Activated naive CD8-positive, alpha-beta T cell treated with anti-CD3 and anti-CD28 coated beads, Interleukin-2, amount 50 U/mL, for 24 hours (primary cell): Measurements from ENCODE around the gene CA10.

Source experiments
- ATAC-seq: fragments of 150-1000 bp; cut with Tn5 transposase; one replicate; pipeline ENCODE4 v1.10.0; 2021
- DNase-seq: peaks from one replicate; pipeline ENCODE4 v3.0.0; 2021
- H3K27ac Mint-ChIP-seq: one replicate; pipeline ENCODE4 v1.8.0; 2021; ENCODE audit warnings: mild to moderate bottlenecking, mixed read lengths
- H3K27me3 Mint-ChIP-seq: one replicate; pipeline ENCODE4 v1.8.0; 2021; ENCODE audit warnings: mixed read lengths
- H3K36me3 Mint-ChIP-seq: one replicate; pipeline ENCODE4 v1.8.0; 2021; ENCODE audit warnings: low read depth, mixed read lengths
- H3K4me1 Mint-ChIP-seq: one replicate; pipeline ENCODE4 v1.8.0; 2021; ENCODE audit warnings: mixed read lengths
- H3K4me3 Mint-ChIP-seq: one replicate; pipeline ENCODE4 v1.8.0; 2021; ENCODE audit warnings: mild to moderate bottlenecking, moderate library complexity, mixed read lengths
- H3K9me3 Mint-ChIP-seq: one replicate; pipeline ENCODE4 v1.8.0; 2021; ENCODE audit warnings: mixed read lengths

Gene CA10

GRCh38 chr17:52124561-52124960 is 34.0 kb downstream of the CA10 start:
- H3K9me3 Mint-ChIP-seq = peaks cover 10% of the 10 kb centered on the region

GRCh38 chr17:52120465-52120864 is 38.0 kb downstream of the CA10 start:
- Mint-ChIP-seq H3K27ac (no peak overlapping the region), H3K4me3 (no peak overlapping the region), H3K9me3 (peaks cover 11% of the 10 kb centered on the region), H3K36me3 (no peaks in the 10 kb centered on the region), H3K4me1 (no peaks in the 10 kb centered on the region), H3K27me3 (peaks cover 2% of the 10 kb centered on the region)
- DNase-seq (no peak), ATAC-seq (no peak)

More at GRCh38 chr17:52124561-52124960, 34.0 kb downstream of the CA10 start:
- Mint-ChIP-seq H3K27ac (no peak overlapping the region), H3K36me3 (no peaks in the 10 kb centered on the region), H3K4me3 (no peak overlapping the region), H3K27me3 (peaks cover 5% of the 10 kb centered on the region), H3K4me1 (no peaks in the 10 kb centered on the region)
- DNase-seq (no peak), ATAC-seq (no peak)

- no peaks in the 10 kb centered on the region for H3K4me1 Mint-ChIP-seq
- DNase-seq = no peak
- H3K9me3 Mint-ChIP-seq = peaks cover 3% of the 10 kb centered on the region
- ATAC-seq = no peak
- H3K4me3 Mint-ChIP-seq = no peak overlapping the region
- no peaks in the 10 kb centered on the region for H3K36me3 Mint-ChIP-seq
- H3K27me3 Mint-ChIP-seq = peaks cover 11% of the 10 kb centered on the region
- no peak overlapping the region for H3K27ac Mint-ChIP-seq
Measured at GRCh38 chr17:52110923-52111581, 47.5 kb downstream of the CA10 start.

- DNase-seq = peak; percentile 45
- ATAC-seq = no peak
- no peak overlapping the region for H3K27ac Mint-ChIP-seq
Measured at GRCh38 chr17:52106638-52107261, 51.8 kb downstream of the CA10 start.

GRCh38 chr17:52106072-52106471 is 52.4 kb downstream of the CA10 start:
- Mint-ChIP-seq H3K27me3 (peaks cover 13% of the 10 kb centered on the region), H3K9me3 (no peaks in the 10 kb centered on the region), H3K36me3 (no peaks in the 10 kb centered on the region), H3K27ac (no peak overlapping the region), H3K4me1 (no peaks in the 10 kb centered on the region), H3K4me3 (no peak overlapping the region)
- no peak for ATAC-seq
- DNase-seq = no peak

More at GRCh38 chr17:52106638-52107261, 51.8 kb downstream of the CA10 start:
- no peaks in the 10 kb centered on the region for H3K36me3 Mint-ChIP-seq
- no peaks in the 10 kb centered on the region for H3K9me3 Mint-ChIP-seq
- H3K27me3 Mint-ChIP-seq = peaks cover 13% of the 10 kb centered on the region
- no peaks in the 10 kb centered on the region for H3K4me1 Mint-ChIP-seq
- no peak overlapping the region for H3K4me3 Mint-ChIP-seq

- no peak for DNase-seq
- no peaks in the 10 kb centered on the region for H3K4me1 Mint-ChIP-seq
Measured at GRCh38 chr17:52105591-52105990, 52.9 kb downstream of the CA10 start.

GRCh38 chr17:52096056-52096455 is 62.5 kb downstream of the CA10 start:
- Mint-ChIP-seq H3K4me1 (no peaks in the 10 kb centered on the region), H3K4me3 (no peak overlapping the region), H3K27me3 (no peaks in the 10 kb centered on the region), H3K36me3 (no peaks in the 10 kb centered on the region), H3K27ac (no peak overlapping the region), H3K9me3 (no peaks in the 10 kb centered on the region)
- ATAC-seq = no peak
- DNase-seq = no peak

More at GRCh38 chr17:52105591-52105990, 52.9 kb downstream of the CA10 start:
- H3K27me3 Mint-ChIP-seq = peaks cover 13% of the 10 kb centered on the region
- H3K36me3 Mint-ChIP-seq = no peaks in the 10 kb centered on the region
- ATAC-seq = no peak
- H3K9me3 Mint-ChIP-seq = no peaks in the 10 kb centered on the region
- H3K4me3 Mint-ChIP-seq = no peak overlapping the region
- H3K27ac Mint-ChIP-seq = no peak overlapping the region

GRCh38 chr17:52084176-52084575 is 74.3 kb downstream of the CA10 start:
- ATAC-seq = no peak
- no peaks in the 10 kb centered on the region for H3K9me3 Mint-ChIP-seq
- no peak overlapping the region for H3K27ac Mint-ChIP-seq
- H3K4me1 Mint-ChIP-seq = no peaks in the 10 kb centered on the region
- no peak overlapping the region for H3K4me3 Mint-ChIP-seq
- H3K36me3 Mint-ChIP-seq = no peaks in the 10 kb centered on the region
- peaks cover 4% of the 10 kb centered on the region for H3K27me3 Mint-ChIP-seq
- DNase-seq = no peak

- no peak for ATAC-seq
Measured at GRCh38 chr17:52079496-52079895, 79.0 kb downstream of the CA10 start.

GRCh38 chr17:52071712-52072111 is 86.8 kb downstream of the CA10 start:
- no peak for ATAC-seq
- no peaks in the 10 kb centered on the region for H3K4me1 Mint-ChIP-seq
- H3K27ac Mint-ChIP-seq = no peak overlapping the region
- peaks cover 3% of the 10 kb centered on the region for H3K27me3 Mint-ChIP-seq
- no peaks in the 10 kb centered on the region for H3K9me3 Mint-ChIP-seq
- no peaks in the 10 kb centered on the region for H3K36me3 Mint-ChIP-seq
- DNase-seq = no peak
- no peak overlapping the region for H3K4me3 Mint-ChIP-seq

More at GRCh38 chr17:52079496-52079895, 79.0 kb downstream of the CA10 start:
- no peaks in the 10 kb centered on the region for H3K36me3 Mint-ChIP-seq
- H3K27me3 Mint-ChIP-seq = no peaks in the 10 kb centered on the region
- DNase-seq = no peak
- no peak overlapping the region for H3K27ac Mint-ChIP-seq
- no peaks in the 10 kb centered on the region for H3K4me1 Mint-ChIP-seq
- H3K9me3 Mint-ChIP-seq = no peaks in the 10 kb centered on the region
- H3K4me3 Mint-ChIP-seq = no peak overlapping the region

- H3K4me1 Mint-ChIP-seq = no peaks in the 10 kb centered on the region
- H3K4me3 Mint-ChIP-seq = no peak overlapping the region
- no peak for DNase-seq
- no peaks in the 10 kb centered on the region for H3K36me3 Mint-ChIP-seq
- H3K27ac Mint-ChIP-seq = no peak overlapping the region
- peaks cover 10% of the 10 kb centered on the region for H3K9me3 Mint-ChIP-seq
- peaks cover 2% of the 10 kb centered on the region for H3K27me3 Mint-ChIP-seq
- no peak for ATAC-seq
Measured at GRCh38 chr17:52064791-52065211, 93.7 kb downstream of the CA10 start.

- H3K9me3 Mint-ChIP-seq = peaks cover 14% of the 10 kb centered on the region
- ATAC-seq = no peak
- H3K36me3 Mint-ChIP-seq = no peaks in the 10 kb centered on the region
- H3K27ac Mint-ChIP-seq = no peak overlapping the region
- no peak for DNase-seq
- H3K27me3 Mint-ChIP-seq = peaks cover 4% of the 10 kb centered on the region
- H3K4me3 Mint-ChIP-seq = no peak overlapping the region
- H3K4me1 Mint-ChIP-seq = no peaks in the 10 kb centered on the region
Measured at GRCh38 chr17:52049496-52049895, 109.0 kb downstream of the CA10 start.

GRCh38 chr17:52049051-52049450 is 109.5 kb downstream of the CA10 start:
- Mint-ChIP-seq H3K36me3 (no peaks in the 10 kb centered on the region), H3K4me1 (no peaks in the 10 kb centered on the region), H3K27ac (no peak overlapping the region)

GRCh38 chr17:52048137-52048898 is 110.2 kb downstream of the CA10 start:
- DNase-seq = no peak
- no peak for ATAC-seq
- H3K4me3 Mint-ChIP-seq = no peak overlapping the region
- H3K9me3 Mint-ChIP-seq = peaks cover 10% of the 10 kb centered on the region
- H3K27me3 Mint-ChIP-seq = peaks cover 7% of the 10 kb centered on the region
- no peaks in the 10 kb centered on the region for H3K36me3 Mint-ChIP-seq
- no peak overlapping the region for H3K27ac Mint-ChIP-seq
- H3K4me1 Mint-ChIP-seq = no peaks in the 10 kb centered on the region

More at GRCh38 chr17:52049051-52049450, 109.5 kb downstream of the CA10 start:
- no peak for DNase-seq
- Mint-ChIP-seq H3K4me3 (no peak overlapping the region), H3K9me3 (peaks cover 10% of the 10 kb centered on the region), H3K27me3 (peaks cover 4% of the 10 kb centered on the region)
- ATAC-seq = no peak

GRCh38 chr17:52047086-52047485 is 111.4 kb downstream of the CA10 start:
- H3K4me3 Mint-ChIP-seq = no peak overlapping the region
- H3K36me3 Mint-ChIP-seq = no peaks in the 10 kb centered on the region
- no peak for ATAC-seq
- no peak for DNase-seq
- peaks cover 7% of the 10 kb centered on the region for H3K27me3 Mint-ChIP-seq
- H3K9me3 Mint-ChIP-seq = peaks cover 10% of the 10 kb centered on the region
- no peaks in the 10 kb centered on the region for H3K4me1 Mint-ChIP-seq
- no peak overlapping the region for H3K27ac Mint-ChIP-seq
